HEK293T (cell line): ENCODE data around the gene RPGRIP1L.

ENCODE experiments used
- ARNT ChIP-seq: fragments of 450-650 bp; IDR thresholded peaks from 2 replicates; pipeline ENCODE4 v1.6.1; 2017; ENCODE audit warnings: mild to moderate bottlenecking
- ELF4 ChIP-seq: fragments of 450-650 bp; IDR thresholded peaks from 2 replicates; pipeline ENCODE4 v1.6.1; 2017; ENCODE audit warnings: antibody characterized with exemption
- FOXA1 ChIP-seq: fragments of 450-650 bp; IDR thresholded peaks from 2 replicates; pipeline ENCODE4 v1.6.1; 2016; ENCODE audit warnings: mild to moderate bottlenecking
- FOXM1 ChIP-seq: fragments of 450-650 bp; IDR thresholded peaks from 2 replicates; pipeline ENCODE4 v1.6.1; 2017; ENCODE audit warnings: mild to moderate bottlenecking, borderline replicate concordance
- LEF1 ChIP-seq: fragments of 450-650 bp; IDR thresholded peaks from 2 replicates; pipeline ENCODE4 v1.6.1; 2017; ENCODE audit warnings: mild to moderate bottlenecking, borderline replicate concordance
- NFRKB ChIP-seq: fragments of 450-650 bp; IDR thresholded peaks from 2 replicates; pipeline ENCODE4 v1.6.1; 2016; ENCODE audit warnings: mild to moderate bottlenecking, moderate library complexity
- SP1 ChIP-seq: fragments of 450-650 bp; IDR thresholded peaks from 2 replicates; pipeline ENCODE4 v1.6.1; 2017
- TARDBP ChIP-seq: fragments of 450-650 bp; IDR thresholded peaks from 2 replicates; pipeline ENCODE4 v1.6.1; 2016
- ZNF384 ChIP-seq: fragments of 450-650 bp; IDR thresholded peaks from 2 replicates; pipeline ENCODE4 v1.6.1; 2016
- TF ChIP-seq, protein P1 (sequence below): fragments of 450-650 bp; IDR thresholded peaks from 2 replicates; pipeline ENCODE4 v1.6.1; 2016

DNA sequence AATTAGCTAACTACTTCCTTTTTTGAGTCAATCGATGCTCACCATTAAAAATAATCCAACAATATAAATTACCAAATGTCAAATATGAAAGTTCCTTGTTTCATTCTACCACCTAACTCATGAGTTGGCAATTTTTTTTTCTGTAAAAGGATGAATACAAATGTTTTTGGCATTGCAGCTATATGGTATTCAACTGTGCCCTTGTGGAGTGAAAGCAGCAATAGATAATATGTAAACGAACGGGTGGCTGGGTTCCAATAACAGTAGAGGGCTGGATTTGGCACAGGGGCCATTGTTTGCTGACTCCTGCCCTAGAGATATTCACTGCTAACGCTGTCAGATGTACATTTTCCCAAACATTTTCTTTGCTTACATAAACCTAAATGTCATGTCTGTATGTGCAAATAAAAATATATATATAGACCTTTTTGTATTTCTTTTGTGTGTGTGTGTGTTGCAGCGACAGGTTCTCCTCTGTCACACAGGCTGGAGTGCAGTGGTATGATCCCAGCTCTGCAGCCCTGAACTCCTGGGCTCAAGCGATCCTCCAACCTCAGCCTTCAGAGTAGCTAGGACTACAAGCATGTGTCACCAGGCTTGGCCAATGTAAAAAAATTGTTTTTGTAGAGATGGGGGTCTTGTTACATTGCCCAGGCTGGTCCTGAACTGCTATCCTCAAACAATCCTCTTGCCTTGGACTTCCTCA is 73.9 kb downstream of the RPGRIP1L start:
- TF ChIP-seq ARNT, result no peak
- no peak for TF ChIP-seq TARDBP
- TF ChIP-seq FOXA1, result no peak
- TF ChIP-seq ZNF384, result no peak
- no peak for TF ChIP-seq FOXM1
- TF ChIP-seq, protein P1, sequence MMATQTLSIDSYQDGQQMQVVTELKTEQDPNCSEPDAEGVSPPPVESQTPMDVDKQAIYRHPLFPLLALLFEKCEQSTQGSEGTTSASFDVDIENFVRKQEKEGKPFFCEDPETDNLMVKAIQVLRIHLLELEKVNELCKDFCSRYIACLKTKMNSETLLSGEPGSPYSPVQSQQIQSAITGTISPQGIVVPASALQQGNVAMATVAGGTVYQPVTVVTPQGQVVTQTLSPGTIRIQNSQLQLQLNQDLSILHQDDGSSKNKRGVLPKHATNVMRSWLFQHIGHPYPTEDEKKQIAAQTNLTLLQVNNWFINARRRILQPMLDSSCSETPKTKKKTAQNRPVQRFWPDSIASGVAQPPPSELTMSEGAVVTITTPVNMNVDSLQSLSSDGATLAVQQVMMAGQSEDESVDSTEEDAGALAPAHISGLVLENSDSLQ, result no peak
- no peak for TF ChIP-seq ELF4
- TF ChIP-seq NFRKB, result no peak
- TF ChIP-seq LEF1, result no peak
- no peak for TF ChIP-seq SP1
